Ascending aorta (tissue), 2 donors: ENCODE data around the gene SEMA5A. TPM values are rescaled to one million over a fixed set of nuclear protein-coding genes. Genes with fewer than 3 reads are reported as not detected.

Experiments
- DNase-seq, 2 donors: peaks; one replicate each; pipeline ENCODE4 v3.0.0-alpha.2; 2019; ENCODE audit warnings: low spot score in 2 of 2
- H3K27ac ChIP-seq, 2 donors: fragments of 200-600 bp; sonication (generic); one replicate each; pipeline ENCODE4 v1.5.1; 2016 to 2017; ENCODE audit warnings: mild to moderate bottlenecking in 1 of 2
- H3K27me3 ChIP-seq: fragments of 200-600 bp; sonication (generic); one replicate; pipeline ENCODE4 v1.5.1; 2017
- H3K36me3 ChIP-seq, 2 donors: fragments of 200-600 bp; sonication (generic); one replicate each; pipeline ENCODE4 v1.5.1; 2016
- H3K4me1 ChIP-seq, 2 donors: fragments of 200-600 bp; sonication (generic); one replicate each; pipeline ENCODE4 v1.5.1; 2016 to 2017; ENCODE audit warnings: mild to moderate bottlenecking in 1 of 2
- H3K4me3 ChIP-seq, 2 donors: fragments of 200-600 bp; sonication (generic); one replicate each; pipeline ENCODE4 v1.5.1; 2016 to 2017; ENCODE audit warnings: mild to moderate bottlenecking in 1 of 2
- H3K9me3 ChIP-seq, 2 donors: fragments of 200-600 bp; sonication (generic); one replicate each; pipeline ENCODE4 v1.5.1; 2016
- intact Hi-C: fragments of 100-400 bp; cut with DNase I; formaldehyde crosslinking; loops from one replicate; pipeline ENCODE4 v1.15.1; 2023
- total RNA-seq: library from RNA; depleted of rRNA; stranded (reverse); fragments of >200 nt; gene quantifications from one replicate; pipeline ENCODE4 v1.1.0, GENCODE V29; 2016
- TF ChIP-seq, protein P1 (sequence below), 3 experiments: fragments of 200-600 bp in 2 of 3; fragments of 450-650 bp in 1 of 3; sonication (generic) in 2 of 3; IDR thresholded peaks; one replicate each; pipeline ENCODE4 v1.5.1; 2016 to 2019; ENCODE audit warnings: antibody characterized with exemption in 3 of 3, mild to moderate bottlenecking in 1 of 3, moderate library complexity in 1 of 3

The SEMA5A gene
- total RNA-seq, 1 donor from 2014 or later = 18.4 TPM

DNA sequence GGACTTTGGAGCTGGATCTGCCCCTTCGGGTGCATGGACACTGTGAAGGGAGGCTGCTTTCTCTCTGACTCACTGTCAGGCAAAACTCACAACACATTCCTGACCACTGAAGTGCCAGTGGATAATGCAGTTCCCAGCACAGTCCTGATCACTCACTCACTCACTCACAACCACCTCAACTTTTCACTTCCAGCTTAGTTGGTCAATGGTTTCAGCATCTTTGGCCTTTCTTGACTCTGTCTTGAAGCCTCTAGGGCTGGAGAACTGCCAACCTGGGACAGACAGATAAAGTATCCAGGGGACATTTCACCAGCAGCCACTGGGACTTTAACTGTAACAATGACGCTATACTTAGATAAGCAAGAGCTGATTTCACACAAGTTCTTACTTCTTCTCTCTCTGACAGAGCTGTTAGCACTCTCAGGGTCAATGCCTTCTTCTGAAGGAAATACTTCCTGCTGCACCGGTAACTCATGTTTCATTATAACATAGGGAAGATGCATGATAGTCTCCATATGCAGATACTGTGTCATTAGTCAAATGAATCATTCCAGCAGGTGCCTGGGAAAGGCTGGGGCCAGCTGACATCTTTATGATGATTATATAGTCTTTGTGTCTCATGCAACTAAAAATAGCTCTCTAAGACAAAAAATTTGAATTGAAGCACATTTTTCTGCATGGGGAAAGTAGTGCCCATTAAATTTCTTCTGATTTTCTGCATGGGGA is 499.0 kb downstream of the SEMA5A start:
- TF ChIP-seq, protein P1, sequence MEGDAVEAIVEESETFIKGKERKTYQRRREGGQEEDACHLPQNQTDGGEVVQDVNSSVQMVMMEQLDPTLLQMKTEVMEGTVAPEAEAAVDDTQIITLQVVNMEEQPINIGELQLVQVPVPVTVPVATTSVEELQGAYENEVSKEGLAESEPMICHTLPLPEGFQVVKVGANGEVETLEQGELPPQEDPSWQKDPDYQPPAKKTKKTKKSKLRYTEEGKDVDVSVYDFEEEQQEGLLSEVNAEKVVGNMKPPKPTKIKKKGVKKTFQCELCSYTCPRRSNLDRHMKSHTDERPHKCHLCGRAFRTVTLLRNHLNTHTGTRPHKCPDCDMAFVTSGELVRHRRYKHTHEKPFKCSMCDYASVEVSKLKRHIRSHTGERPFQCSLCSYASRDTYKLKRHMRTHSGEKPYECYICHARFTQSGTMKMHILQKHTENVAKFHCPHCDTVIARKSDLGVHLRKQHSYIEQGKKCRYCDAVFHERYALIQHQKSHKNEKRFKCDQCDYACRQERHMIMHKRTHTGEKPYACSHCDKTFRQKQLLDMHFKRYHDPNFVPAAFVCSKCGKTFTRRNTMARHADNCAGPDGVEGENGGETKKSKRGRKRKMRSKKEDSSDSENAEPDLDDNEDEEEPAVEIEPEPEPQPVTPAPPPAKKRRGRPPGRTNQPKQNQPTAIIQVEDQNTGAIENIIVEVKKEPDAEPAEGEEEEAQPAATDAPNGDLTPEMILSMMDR (IDR thresholded peaks at IDR 0.05) = no peak
- intact Hi-C loops = loop anchor here (5.0 to 10.0 kb wide), 2 partner anchors 35 to 498 kb away; partner anchors contain the start of gene SEMA5A
- H3K36me3 ChIP-seq = peaks cover 0 to 10% of the 10 kb centered on the region in 2 donors
- H3K4me1 ChIP-seq = peaks cover 0 to 15% of the 10 kb centered on the region in 2 donors
- DNase-seq = peak in 1 of 2 donors; percentile 74
- peak overlapping the region; percentile 48 to 53 for H3K27ac ChIP-seq
- H3K27me3 ChIP-seq = no peaks in the 10 kb centered on the region
- no peak overlapping the region for H3K4me3 ChIP-seq
- no peaks in the 10 kb centered on the region for H3K9me3 ChIP-seq

- Histone ChIP-seq H3K4me1 (peaks cover 0 to 15% of the 10 kb centered on the region in 2 donors), H3K36me3 (peaks cover 0 to 13% of the 10 kb centered on the region in 2 donors), H3K4me3 (no peak overlapping the region), H3K9me3 (no peaks in the 10 kb centered on the region), H3K27ac (peak overlapping the region; percentile 48 to 53), H3K27me3 (no peaks in the 10 kb centered on the region)
- TF ChIP-seq, protein P1 (IDR thresholded peaks at IDR 0.05) = no peak
- DNase-seq = no peak
- intact Hi-C loops = loop anchor here (5.0 to 10.0 kb wide), 2 partner anchors 34 to 499 kb away; partner anchors contain the start of gene SEMA5A
These were observed 499.9 kb downstream of the SEMA5A start for GRCh38 chr5:9045946-9046345.

- H3K27ac ChIP-seq = no peak overlapping the region
- H3K27me3 ChIP-seq = no peaks in the 10 kb centered on the region
- peaks cover 0 to 6% of the 10 kb centered on the region in 2 donors for H3K4me1 ChIP-seq
- TF ChIP-seq, protein P1 (IDR thresholded peaks at IDR 0.05) = no peak
- intact Hi-C loops = loop anchor here (10.0 kb wide), 1 partner anchor 503 kb away; the partner anchor contains the start of gene SEMA5A
- peaks cover 0 to 13% of the 10 kb centered on the region in 2 donors for H3K36me3 ChIP-seq
- no peak for DNase-seq
- H3K9me3 ChIP-seq = no peaks in the 10 kb centered on the region
- no peak overlapping the region for H3K4me3 ChIP-seq
These were observed 503.6 kb downstream of the SEMA5A start for GRCh38 chr5:9042241-9042640.

DNA sequence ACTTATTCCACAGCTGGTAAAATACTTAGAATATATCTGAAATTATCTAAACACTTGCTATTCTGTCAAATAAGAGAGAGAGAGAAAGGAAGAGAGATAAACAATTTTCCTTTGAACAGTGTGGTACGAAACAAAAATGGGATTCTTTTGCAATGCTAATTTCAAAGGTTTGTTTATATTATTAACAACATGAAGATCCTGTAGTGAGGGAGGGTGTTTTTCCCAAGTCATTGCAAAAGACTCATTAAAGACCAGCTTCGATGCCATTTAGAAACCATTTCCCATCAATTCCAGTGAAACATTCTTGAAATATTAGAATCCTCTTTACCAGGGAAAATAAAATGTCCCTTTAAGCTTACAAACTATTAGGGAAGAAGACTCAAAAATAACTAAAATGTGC is 505.4 kb downstream of the SEMA5A start:
- H3K9me3 ChIP-seq = no peaks in the 10 kb centered on the region
- TF ChIP-seq, protein P1 (IDR thresholded peaks at IDR 0.05) = no peak
- intact Hi-C loops = loop anchor here (10.0 kb wide), 1 partner anchor 504 kb away; the partner anchor contains the start of gene SEMA5A

GRCh38 chr5:9037048-9037447 is 508.8 kb downstream of the SEMA5A start:
- no peak overlapping the region for H3K27ac ChIP-seq

More for the DNA sequence above, 505.4 kb downstream of the SEMA5A start:
- Histone ChIP-seq H3K36me3 (peaks cover 0 to 13% of the 10 kb centered on the region in 2 donors), H3K27me3 (no peaks in the 10 kb centered on the region), H3K4me3 (no peak overlapping the region), H3K27ac (no peak overlapping the region), H3K4me1 (no peaks in the 10 kb centered on the region)
- no peak for DNase-seq

More at GRCh38 chr5:9037048-9037447, 508.8 kb downstream of the SEMA5A start:
- Histone ChIP-seq H3K36me3 (peaks cover 0 to 6% of the 10 kb centered on the region in 2 donors), H3K4me3 (no peak overlapping the region), H3K9me3 (no peaks in the 10 kb centered on the region), H3K27me3 (no peaks in the 10 kb centered on the region), H3K4me1 (no peaks in the 10 kb centered on the region)
- DNase-seq = no peak
- TF ChIP-seq, protein P1 (IDR thresholded peaks at IDR 0.05) = no peak
- intact Hi-C loops = no loop called here
